HepG2 (cell line): ENCODE data around the gene STK40. TPM values are rescaled to one million over a fixed set of nuclear protein-coding genes. Genes with fewer than 3 reads are reported as not detected.

Source experiments
- ARID2 ChIP-seq: sonication (generic); formaldehyde crosslinking; IDR thresholded peaks from 2 replicates; pipeline ENCODE4 v1.8.1; 2022; ENCODE audit warnings: mild to moderate bottlenecking, missing genetic modification reagents, borderline replicate concordance
- HNF4A ChIP-seq: sonication (generic); formaldehyde crosslinking; IDR thresholded peaks from 2 replicates; pipeline ENCODE4 v1.4.0; 2020; ENCODE audit warnings: missing genetic modification reagents
- KAT8 ChIP-seq: IDR thresholded peaks from 2 replicates; pipeline ENCODE4 v1.6.1; 2016; ENCODE audit warnings: missing genetic modification reagents, missing compliant biosample characterization
- MXD1 ChIP-seq: sonication (generic); formaldehyde crosslinking; IDR thresholded peaks from 2 replicates; pipeline ENCODE4 v1.4.0; 2020; ENCODE audit warnings: mild to moderate bottlenecking, missing genetic modification reagents
- TEF ChIP-seq: sonication (generic); formaldehyde crosslinking; IDR thresholded peaks from 2 replicates; pipeline ENCODE4 v1.5.0; 2020; ENCODE audit warnings: missing genetic modification reagents
- ZBTB8A ChIP-seq: sonication (generic); formaldehyde crosslinking; IDR thresholded peaks from 2 replicates; pipeline ENCODE4 v1.4.0; 2020; ENCODE audit warnings: mild to moderate bottlenecking, low read depth, missing genetic modification reagents, borderline replicate concordance
- ZMYM2 ChIP-seq: sonication (generic); formaldehyde crosslinking; IDR thresholded peaks from 2 replicates; pipeline ENCODE4 v1.8.0; 2022; ENCODE audit warnings: mild to moderate bottlenecking, missing genetic modification reagents
- ZNF414 ChIP-seq: sonication (generic); formaldehyde crosslinking; IDR thresholded peaks from 2 replicates; pipeline ENCODE4 v1.5.0; 2020; ENCODE audit warnings: missing genetic modification reagents
- ZNF530 ChIP-seq: sonication (generic); formaldehyde crosslinking; IDR thresholded peaks from 2 replicates; pipeline ENCODE4 v1.5.0; 2020; ENCODE audit warnings: low read depth, mild to moderate bottlenecking, missing genetic modification reagents
- polyA plus RNA-seq, 8 experiments: library from polyadenylated mRNA; depleted of rRNA in 3 of 8; stranded (reverse) in 7 of 8; unstranded in 1 of 8; fragments of >200 nt; fragmentation: Illumina TruSeq in 4 of 8; extraction: Trizol in 4 of 8; gene quantifications; 2 replicates each; pipeline versions ENCODE4 v1.2.1 to v1.2.3, GENCODE V29; 2011 to 2016; ENCODE audit warnings: low read depth in 4 of 8, missing spikeins in 1 of 8, mixed read lengths in 1 of 8; ENCODE audit not compliant: insufficient read depth in 1 of 8
- total RNA-seq, 5 experiments: library from RNA; depleted of rRNA; stranded (reverse); fragments of >200 nt; fragmentation: Illumina TruSeq; extraction: Trizol; gene quantifications; 2 replicates each; pipeline ENCODE4 v1.2.3, GENCODE V29; 2016; ENCODE audit warnings: low read depth in 1 of 5
- TF ChIP-seq, protein P1 (sequence below): sonication (generic); formaldehyde crosslinking; IDR thresholded peaks from 2 replicates; pipeline ENCODE4 v1.4.0; 2020; ENCODE audit warnings: missing genetic modification reagents
- TF ChIP-seq, protein P2 (sequence below): sonication (generic); formaldehyde crosslinking; IDR thresholded peaks from 2 replicates; pipeline ENCODE4 v1.4.0; 2020; ENCODE audit warnings: missing genetic modification reagents, borderline replicate concordance
- TF ChIP-seq, protein P3 (sequence below): sonication (generic); formaldehyde crosslinking; IDR thresholded peaks from 2 replicates; pipeline ENCODE4 v1.5.1; 2020; ENCODE audit warnings: missing genetic modification reagents, mild to moderate bottlenecking, borderline replicate concordance

STK40 gene
- total and polyA plus RNA-seq, 2 of the 13 experiments (the other 11 are each of a cell fraction or from before 2014, with no cell fraction given) = 33.8 to 35.1 TPM

- TF ChIP-seq, protein P1, sequence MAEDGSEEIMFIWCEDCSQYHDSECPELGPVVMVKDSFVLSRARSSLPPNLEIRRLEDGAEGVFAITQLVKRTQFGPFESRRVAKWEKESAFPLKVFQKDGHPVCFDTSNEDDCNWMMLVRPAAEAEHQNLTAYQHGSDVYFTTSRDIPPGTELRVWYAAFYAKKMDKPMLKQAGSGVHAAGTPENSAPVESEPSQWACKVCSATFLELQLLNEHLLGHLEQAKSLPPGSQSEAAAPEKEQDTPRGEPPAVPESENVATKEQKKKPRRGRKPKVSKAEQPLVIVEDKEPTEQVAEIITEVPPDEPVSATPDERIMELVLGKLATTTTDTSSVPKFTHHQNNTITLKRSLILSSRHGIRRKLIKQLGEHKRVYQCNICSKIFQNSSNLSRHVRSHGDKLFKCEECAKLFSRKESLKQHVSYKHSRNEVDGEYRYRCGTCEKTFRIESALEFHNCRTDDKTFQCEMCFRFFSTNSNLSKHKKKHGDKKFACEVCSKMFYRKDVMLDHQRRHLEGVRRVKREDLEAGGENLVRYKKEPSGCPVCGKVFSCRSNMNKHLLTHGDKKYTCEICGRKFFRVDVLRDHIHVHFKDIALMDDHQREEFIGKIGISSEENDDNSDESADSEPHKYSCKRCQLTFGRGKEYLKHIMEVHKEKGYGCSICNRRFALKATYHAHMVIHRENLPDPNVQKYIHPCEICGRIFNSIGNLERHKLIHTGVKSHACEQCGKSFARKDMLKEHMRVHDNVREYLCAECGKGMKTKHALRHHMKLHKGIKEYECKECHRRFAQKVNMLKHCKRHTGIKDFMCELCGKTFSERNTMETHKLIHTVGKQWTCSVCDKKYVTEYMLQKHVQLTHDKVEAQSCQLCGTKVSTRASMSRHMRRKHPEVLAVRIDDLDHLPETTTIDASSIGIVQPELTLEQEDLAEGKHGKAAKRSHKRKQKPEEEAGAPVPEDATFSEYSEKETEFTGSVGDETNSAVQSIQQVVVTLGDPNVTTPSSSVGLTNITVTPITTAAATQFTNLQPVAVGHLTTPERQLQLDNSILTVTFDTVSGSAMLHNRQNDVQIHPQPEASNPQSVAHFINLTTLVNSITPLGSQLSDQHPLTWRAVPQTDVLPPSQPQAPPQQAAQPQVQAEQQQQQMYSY (CRISPR knock-in tag) = peak; percentile 98
- TF ChIP-seq ARID2 (peak; percentile 68; the same call in 1 of the 2 replicates), ZMYM2 (CRISPR knock-in tag) (no peak), ZNF530 (CRISPR knock-in tag) (no peak), ZNF414 (CRISPR knock-in tag) (peak; percentile 56; the same call in 1 of the 2 replicates), TEF (CRISPR knock-in tag) (no peak), HNF4A (CRISPR knock-in tag) (peak; percentile 82), KAT8 (CRISPR knock-in tag) (peak; percentile 58; the same call in 1 of the 2 replicates), MXD1 (CRISPR knock-in tag) (peak; percentile 74; the same call in 1 of the 2 replicates), ZBTB8A (CRISPR knock-in tag) (no peak)
- TF ChIP-seq, protein P2, sequence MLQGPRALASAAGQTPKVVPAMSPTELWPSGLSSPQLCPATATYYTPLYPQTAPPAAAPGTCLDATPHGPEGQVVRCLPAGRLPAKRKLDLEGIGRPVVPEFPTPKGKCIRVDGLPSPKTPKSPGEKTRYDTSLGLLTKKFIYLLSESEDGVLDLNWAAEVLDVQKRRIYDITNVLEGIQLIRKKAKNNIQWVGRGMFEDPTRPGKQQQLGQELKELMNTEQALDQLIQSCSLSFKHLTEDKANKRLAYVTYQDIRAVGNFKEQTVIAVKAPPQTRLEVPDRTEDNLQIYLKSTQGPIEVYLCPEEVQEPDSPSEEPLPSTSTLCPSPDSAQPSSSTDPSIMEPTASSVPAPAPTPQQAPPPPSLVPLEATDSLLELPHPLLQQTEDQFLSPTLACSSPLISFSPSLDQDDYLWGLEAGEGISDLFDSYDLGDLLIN = 0 out of 2 replicates have a peak, but pooled peaks have one; percentile 47
- TF ChIP-seq, protein P3, sequence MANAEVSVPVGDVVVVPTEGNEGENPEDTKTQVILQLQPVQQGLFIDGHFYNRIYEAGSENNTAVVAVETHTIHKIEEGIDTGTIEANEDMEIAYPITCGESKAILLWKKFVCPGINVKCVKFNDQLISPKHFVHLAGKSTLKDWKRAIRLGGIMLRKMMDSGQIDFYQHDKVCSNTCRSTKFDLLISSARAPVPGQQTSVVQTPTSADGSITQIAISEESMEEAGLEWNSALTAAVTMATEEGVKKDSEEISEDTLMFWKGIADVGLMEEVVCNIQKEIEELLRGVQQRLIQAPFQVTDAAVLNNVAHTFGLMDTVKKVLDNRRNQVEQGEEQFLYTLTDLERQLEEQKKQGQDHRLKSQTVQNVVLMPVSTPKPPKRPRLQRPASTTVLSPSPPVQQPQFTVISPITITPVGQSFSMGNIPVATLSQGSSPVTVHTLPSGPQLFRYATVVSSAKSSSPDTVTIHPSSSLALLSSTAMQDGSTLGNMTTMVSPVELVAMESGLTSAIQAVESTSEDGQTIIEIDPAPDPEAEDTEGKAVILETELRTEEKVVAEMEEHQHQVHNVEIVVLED (CRISPR knock-in tag) = peak; percentile 35; the same call in 1 of the 2 replicates
Observed at GRCh38 chr1:36384542-36385409, 948 bp downstream of the STK40 start (continued).
